CD4-positive, alpha-beta T cell treated with Interleukin-6 at 100 ng/mL for 8 hours (primary cell): Measurements from ENCODE around the gene SCTR.

Experiments
- DNase-seq: peaks from one replicate; pipeline ENCODE4 v3.0.0-alpha.2; 2020; ENCODE audit warnings: mixed read lengths, low spot score

Gene SCTR

DNA sequence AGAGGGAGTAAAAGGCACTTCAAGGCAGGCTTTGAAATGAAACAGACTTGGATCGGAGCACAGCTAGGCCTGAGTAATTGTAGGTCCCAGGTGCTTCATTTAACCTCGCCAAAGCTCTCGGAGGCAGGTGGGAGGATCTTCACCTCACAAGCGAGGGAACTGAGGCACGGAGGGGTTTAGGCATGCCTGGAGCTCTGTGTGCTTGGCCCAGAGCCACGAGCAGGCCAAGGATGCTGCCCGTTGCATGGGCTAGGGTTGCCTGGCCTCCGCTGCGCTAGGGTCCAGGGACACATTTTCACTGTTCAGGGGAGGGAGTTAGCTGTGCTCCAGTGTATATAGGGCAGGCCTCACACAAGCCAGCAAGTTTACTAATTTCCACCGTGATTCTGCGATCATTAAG, 81.4 kb downstream of the SCTR start:
- DNase-seq: no peak

DNA sequence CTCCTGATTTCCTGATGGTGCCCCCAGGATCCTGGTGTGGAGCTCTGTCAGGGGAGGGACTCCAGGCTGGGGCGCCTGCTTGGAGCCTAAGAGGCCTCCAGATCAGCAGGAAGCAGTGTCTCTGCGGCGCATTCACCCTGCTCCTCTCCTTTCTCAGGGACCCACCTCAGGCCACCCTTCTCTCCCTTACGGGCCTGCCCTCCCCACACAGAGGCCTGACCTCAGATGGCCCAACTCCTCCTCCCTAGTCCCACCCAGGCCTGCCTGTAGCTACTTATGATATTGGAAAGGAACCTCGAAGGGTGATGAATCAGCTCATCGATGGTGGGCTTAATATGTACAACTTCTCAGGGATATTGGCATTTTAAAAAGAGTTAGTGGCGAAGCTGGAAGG, 82.1 kb downstream of the SCTR start:
- DNase-seq: no peak

DNA sequence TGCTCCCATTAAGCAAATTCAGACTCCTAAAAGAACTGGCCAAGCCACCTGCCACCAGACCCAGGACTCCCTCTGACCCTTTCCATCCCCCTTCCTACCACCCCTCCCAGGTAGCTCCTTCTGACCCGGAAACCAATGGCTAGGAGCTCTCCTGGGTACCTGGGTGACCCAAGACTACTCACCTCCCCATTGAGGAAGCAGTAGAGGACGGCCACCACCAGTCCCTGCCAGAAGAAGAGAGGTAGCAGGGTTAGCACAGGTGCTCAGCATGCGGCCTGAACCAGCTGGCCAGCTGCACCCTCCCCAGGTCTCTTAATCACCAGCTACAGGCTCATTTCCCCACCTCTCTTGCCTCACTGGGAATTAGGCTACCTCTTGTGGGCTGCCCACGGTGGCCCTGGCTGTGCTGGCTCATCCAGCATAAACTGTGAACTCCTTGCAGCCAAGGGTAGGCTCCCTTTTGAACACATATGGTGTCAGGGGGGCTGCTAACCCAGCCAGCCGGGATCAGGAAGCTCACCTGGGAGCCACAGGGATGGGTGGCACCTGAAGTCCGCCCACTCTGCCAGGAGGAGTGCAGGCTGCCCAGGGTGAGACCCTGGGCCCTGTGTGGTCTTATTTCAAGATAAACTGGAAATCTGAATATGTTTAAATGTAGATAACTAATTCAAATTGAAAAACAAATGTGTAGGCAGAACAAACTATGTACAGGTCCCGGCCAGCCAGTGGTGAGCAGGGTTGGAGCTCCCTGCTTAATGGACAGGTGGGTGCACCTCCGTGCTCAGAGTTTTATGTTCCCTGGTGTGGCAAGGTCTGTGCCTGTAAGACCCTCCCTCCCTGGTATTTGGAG, 82.7 kb downstream of the SCTR start:
- no peak for DNase-seq

DNA sequence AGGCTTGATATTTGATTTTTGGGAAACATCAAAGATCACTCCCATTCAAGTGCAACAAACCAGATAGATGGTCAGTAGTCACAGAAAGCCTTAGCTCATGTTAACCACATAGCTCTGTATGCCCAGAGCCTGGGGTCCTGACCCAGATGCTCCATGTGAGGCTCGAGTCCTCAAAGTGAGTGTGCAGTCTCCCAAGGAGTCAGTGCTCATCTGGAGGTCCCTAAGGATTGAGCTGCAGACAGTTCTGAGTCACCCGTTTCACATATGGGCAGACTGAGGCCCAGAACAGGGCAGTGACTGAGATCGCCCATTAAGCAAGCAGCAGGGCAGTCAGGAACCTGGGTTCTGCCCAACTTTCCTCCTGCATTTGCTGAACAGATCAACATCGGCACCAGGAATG, 83.4 kb downstream of the SCTR start:
- DNase-seq: no peak

DNA sequence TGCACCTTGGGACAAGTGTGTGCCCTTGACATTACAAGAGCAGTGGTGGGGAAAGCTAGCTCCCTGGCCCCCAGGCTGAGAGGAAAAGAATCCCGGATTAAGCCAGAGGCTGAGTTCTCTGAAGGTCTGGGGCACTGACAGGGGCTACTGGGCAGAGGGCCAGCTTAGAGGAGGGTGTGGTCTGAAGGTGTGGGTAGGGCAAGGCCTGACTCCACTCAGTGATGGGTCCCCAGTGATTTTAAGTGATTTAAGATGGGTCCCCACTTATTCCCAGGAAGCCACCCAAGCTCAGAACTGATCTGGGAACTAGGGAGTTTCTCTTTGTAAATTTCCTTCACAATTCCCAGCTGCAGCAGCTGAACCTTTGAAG, 83.8 kb downstream of the SCTR start:
- DNase-seq: no peak

DNA sequence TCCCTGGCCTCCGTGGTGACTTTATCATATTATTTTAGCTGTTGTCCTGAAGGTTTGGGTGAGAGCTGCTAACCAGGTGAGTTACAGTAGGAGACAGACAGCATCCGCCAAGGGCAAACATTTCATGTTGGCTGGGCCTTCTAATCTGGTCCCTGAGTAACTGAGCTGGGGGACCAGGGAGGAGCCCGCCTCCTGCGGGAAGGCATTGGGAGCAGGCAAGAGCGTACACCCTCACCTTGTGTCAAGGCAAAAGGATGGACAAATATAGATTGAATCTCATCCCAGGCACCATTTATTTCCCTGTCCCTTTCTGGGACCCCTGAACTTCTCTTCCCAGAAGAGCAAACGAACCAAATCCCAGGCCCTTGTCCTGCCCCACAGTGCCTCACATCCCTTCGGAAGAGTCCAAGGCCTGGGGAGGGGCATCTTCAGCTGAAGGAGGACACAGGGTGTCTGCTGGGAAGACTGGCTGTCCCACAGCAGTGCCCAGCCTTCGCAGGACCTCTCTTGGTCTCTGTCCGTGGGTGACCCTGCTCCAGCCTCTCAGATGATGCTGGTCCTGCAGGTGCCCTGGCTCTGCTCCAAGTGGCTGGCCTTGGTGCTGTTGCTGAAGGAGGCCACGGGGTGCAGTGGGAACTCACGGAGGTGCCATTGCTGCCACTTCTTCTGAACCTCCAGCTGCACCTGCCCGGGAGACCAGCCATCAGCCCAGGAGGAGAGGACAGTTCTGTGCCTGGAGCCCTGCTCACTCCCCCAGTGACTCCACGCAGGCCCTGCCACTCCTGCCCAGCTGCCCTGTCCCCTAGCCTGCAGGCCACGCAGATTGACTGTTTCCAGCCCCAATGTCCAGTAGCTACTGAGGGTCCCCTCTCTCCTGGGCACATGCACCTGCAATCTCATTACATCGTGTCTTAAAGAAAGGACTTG, 84.4 kb downstream of the SCTR start:
- no peak for DNase-seq

DNA sequence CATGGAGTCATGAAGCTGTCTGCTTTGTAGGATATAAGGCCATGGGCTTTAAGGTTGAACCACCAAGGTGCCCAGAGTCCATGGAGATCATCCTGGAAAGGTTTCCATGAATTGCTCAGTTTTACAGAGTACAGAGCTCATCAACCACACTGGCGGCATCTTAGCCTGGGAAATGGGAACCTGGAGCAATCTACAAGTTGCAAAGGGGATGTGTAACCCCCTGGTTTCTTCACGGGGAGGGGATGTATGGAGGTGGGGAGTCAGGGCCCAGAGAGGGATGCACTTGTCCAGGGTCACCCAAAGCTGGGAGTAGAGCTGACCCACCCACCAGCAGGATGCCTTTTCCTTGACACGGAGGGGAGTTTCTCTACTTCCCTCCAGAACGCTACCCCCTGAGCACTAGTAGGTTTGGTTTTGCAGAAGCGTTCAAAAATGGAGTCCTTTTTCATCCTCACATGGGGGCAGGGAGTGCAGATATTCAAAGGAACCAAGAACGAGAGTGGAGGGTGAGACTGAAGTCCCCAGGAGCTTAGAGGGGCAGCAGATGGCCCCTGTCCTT, 85.5 kb downstream of the SCTR start:
- no peak for DNase-seq

DNA sequence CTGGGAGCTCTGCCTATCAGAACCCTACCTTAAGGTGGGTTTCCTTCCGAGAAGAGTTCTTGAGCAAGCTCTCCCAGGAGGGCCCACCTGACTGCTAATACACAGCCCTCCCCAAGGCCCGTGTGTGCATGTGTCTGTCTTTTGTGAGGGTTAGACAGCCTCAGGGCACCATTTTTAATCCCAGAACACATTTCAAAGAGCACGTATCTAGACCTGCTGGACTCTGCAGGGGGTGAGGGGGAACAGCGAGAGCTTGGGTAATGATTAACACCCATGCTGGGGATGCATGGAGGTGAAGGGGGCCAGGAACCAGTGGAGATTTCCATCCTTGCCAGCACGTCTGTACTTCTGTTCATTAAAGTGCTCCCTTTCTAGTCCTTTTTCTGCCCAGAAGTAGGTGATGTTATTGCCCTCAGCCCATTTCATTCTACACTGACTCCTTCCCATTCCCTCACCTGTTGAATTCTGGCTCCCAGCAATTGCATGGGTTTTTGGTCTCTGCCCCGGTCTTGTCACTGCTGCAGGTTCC, 86.1 kb downstream of the SCTR start:
- no peak for DNase-seq

DNA sequence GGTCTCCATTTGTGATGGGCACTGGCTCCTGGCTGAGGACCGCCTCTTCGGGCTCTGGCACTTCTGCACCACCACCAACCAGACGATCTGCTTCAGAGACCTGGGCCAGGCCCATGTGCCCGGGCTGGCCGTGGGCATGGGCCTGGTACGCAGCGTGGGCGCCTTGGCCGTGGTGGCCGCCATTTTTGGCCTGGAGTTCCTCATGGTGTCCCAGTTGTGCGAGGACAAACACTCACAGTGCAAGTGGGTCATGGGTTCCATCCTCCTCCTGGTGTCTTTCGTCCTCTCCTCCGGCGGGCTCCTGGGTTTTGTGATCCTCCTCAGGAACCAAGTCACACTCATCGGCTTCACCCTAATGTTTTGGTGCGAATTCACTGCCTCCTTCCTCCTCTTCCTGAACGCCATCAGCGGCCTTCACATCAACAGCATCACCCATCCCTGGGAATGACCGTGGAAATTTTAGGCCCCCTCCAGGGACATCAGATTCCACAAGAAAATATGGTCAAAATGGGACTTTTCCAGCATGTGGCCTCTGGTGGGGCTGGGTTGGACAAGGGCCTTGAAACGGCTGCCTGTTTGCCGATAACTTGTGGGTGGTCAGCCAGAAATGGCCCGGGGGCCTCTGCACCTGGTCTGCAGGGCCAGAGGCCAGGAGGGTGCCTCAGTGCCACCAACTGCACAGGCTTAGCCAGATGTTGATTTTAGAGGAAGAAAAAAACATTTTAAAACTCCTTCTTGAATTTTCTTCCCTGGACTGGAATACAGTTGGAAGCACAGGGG, 87.1 kb downstream of the SCTR start:
- DNase-seq: no peak

DNA sequence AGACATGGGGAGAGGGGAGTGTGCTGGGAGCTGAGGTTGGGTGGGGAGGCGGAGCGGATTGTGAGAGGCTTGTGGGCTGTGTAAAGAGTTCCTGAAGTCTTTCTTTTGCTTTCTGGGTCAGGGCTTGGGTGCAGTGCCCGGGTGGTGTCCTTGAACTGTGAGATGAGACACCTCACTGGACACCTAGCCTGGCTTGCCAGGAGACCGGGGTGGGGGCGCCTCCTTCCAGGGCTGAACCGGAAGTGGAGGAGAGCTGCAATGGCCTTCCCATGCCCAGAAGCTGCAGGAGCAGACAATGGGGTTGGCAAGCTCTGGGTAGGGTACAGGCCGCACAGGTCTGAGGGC, 88.4 kb downstream of the SCTR start:
- no peak for DNase-seq

DNA sequence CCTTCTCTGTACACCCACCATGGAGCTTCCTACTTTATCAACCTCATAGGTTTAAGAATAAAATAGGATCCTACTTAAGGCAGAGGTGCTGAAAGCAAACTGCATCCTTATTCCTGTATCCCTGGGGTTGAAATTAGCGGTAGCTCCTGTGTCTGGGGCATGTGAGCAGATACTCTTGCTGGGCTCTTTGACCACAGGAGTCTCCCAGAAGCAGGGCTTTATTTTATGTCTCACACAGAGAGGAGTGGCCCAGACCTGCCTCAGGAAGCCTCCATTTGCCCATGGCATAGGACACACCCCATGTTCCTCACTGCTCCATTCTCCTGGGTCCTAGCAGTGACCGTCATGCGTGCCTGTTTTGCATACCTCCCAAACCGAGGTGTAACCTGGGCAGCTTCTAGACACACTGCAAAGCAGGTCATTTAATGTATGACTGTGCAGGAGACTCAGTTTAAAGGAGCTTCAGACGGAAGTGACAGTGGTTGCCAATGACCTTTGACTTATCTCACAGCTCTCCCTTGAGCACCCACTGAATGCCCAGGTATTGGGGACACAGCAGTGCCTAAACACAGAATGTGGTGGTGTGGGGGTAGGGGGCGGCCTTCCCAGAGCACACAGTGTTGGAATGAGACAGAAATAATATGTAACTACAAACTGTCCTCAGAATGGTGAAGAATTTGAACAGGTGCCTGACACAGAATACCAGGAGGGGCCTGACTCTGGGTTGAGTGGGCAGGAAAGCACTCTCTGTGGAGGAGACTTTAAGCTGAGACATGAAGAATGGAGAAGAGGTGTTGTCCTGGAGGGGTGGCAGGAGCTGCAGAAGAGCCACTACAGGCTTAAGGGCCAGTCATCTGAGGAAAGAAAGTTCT, 89.0 kb downstream of the SCTR start:
- DNase-seq: no peak

DNA sequence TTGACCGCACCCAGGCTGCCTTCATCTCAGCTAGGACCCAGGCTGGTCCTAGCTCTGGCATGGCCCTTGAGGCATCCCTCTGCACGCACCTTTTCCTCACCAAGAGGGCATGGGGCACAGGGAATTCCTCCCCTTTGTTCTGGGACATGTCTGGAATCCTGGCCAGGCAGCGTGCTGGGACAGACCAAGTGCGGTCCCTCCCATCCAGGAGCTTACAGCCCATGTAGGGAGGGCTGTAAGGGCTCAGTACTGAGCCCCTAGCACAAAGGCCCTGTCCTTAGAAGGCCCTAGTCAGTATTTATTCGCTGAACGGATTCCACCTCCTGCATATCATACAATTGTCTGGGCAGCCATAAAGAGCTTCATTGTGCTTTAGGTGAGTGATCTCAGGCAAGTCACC, 89.6 kb downstream of the SCTR start:
- no peak for DNase-seq

DNA sequence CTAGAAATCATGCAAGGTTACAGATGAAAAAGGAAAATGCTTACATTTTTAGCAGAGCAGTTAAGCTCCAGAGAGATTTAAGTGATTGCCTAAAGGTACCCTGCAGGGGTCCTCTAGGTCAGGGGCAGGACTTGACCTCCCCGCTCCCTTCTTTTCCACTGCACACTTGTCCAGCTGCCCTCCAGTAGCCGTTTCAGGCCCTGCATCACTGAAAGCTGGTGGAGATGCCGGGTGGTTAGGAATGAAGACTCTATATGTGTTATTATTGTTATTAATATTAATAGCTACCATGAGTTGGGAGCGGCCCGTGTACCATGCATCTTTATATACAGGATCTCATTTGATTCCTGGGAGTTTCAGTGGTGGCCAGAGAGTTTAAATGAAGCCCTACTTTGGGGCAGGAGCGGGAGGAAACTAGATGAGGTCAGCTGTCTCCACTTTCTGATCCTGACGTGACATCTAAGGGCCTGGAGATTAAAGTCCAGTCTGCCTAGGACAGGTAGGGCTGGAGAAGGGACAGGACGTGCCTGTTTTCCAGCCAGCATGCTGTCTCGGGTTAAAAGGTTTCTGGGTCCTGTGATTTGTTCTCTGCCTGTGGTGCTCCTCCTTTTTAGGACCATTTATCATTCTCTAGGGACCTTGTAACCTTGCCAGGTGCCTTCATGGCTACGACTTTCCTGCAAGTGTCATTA, 90.5 kb downstream of the SCTR start:
- DNase-seq: no peak

DNA sequence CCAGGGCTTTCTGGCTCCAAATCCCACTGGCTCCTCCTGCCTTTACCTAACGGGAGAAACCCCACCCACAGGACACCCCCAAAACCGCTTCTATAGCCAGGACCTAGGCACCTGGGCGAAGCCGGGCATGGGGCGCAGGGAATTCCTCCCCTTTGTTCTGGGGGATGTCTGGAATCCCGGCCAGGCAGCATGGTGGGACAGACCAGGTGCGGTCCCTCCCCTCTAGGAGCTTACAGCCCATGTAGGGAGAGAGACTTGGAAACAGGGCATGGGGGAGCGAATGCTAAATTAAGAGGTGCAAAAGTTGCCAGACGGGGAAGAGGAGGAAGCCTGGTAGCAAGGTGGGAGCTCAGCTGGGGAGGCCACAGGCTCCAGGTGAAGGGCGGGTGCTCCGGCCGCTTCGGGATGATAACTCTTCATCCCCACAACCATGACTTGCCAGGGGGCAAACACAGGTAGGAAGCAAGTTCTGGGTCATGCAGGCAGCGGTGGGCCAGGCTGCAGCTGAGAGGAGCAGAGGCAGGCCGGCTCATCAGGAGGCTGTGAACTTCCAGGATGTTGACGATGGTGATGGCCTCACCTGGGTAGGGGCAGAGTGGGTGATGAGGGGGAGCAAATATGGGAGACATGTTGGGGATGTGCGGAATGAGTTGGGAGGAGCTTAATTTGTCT, 91.3 kb downstream of the SCTR start:
- no peak for DNase-seq

DNA sequence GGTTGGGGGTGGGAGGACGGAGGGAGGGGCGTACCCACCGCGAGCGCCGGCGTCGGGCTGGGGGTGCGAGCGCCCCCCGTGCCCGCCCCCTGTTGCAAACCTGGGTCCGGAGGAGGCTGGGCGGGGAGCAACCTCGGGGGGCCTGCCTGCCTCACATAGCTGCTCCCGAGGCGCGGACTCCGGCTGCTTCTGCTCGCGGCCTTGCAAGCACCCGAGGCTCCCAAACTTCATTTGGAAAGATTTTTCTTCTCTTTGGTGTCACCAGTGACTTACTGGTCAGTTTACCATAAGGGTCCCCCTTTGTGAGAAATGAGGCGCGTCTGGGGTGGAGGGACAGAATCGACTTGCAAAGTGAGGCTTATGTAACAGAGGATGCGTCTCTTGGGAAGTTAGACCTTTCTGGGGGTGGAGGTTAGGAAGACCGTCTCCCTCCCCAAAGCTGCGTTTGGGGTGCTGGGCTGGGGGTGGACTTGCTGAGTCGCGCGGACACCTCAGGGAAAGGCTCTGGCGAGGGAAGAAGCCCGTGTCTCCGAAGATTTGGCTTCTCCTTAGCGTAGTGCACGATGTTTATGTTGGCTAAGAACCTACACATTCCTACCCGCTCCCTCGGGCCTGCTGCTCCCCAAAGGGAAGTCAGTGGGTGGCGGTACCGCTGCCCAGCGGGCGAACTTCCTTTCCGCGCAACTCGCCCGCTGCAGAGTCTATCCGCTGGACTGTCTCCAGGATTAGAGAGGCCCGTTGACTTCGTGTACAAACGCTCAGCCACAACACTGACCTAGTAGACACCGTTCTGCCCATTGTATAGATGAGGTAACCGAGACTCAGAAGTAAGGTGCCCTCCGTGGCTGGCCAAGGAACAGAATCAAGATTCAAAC, 92.1 kb downstream of the SCTR start:
- no peak for DNase-seq

DNA sequence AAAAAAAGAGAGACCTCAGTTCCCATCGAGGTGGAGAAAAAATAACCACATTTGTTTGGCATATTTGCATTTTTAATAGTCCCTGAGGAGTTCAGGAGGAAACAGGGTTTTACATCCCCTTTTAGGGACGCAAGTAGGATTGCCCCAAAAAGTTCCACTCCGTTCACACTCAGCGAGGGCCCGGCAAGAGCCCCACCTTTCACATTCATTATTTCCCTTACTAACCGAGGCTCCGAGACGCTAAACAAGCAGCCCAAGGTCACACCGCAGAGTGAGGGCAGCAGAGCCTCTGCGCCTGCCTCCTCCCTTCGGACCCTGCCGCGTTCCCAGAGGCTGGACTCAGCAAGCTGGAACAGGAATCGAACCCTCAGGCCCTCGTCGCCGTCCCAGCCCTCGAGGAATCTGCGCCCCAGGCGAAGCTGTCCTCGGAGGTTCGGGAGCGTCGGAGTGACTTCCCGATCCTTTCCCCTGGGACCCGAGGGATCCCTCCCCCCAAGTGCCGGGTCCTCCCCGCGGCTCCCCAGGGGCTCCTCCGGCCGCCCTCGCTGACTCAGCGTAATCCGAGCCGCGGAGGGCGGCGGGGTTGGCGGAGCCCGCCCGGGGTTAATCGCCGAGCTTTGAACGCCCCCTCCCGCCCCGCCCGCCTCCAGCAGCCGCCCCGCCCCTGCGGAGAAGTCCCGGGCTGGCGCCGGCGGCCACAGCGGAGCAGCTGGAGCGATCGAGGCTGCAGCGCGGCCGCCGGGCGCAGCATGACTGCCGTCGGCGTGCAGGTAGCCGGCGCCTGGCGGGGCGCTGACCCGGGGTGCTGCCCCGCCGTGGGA, 92.9 kb downstream of the SCTR start, which contains the start of gene TMEM37:
Gene TMEM37, plus strand, starts transcription at position 700 of the 821 bp plus-strand sequence. Its CDS starts 50 bp downstream, at position 750.
- DNase-seq: no peak

DNA sequence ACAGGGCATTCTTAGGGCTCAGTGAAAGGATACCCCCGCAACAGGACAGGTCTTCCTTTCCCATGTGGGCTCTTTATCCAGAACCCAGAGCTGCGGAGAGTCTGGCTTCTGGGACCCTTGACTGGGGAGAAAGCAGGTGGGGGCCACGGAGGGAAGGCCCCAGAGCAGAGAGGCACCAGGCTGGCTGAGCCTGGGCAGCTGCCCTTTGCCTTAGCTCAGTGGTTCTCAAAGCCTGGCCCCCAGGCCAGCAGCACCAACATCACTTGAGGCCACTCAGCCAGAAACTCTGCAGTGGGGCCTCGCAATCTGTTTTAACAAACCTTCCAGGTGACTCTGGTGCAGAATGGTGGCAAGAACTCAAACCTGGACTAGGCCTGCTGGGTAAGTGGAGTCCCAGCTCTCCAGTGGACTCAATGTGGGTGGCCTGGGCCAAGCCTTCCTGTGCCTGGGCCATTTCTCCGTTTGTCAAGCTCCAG, 94.2 kb downstream of the SCTR start:
- DNase-seq: no peak
